Sigmoid colon (tissue), 7 donors: ENCODE results near the gene SORCS1. TPM values are rescaled to one million over a fixed set of nuclear protein-coding genes. Genes with fewer than 3 reads are reported as not detected.

Source experiments
- DNase-seq: peaks from one replicate; pipeline ENCODE4 v3.0.0-alpha.2; 2019
- H3K27ac ChIP-seq, 4 donors: fragments of 200-600 bp; sonication (generic); one replicate each; pipeline ENCODE4 v1.5.1; 2016 to 2019; ENCODE audit warnings: mild to moderate bottlenecking in 1 of 4
- H3K27me3 ChIP-seq, 3 donors: fragments of 200-600 bp; sonication (generic); one replicate each; pipeline ENCODE4 v1.5.1; 2019; ENCODE audit warnings: mild to moderate bottlenecking in 1 of 3
- H3K36me3 ChIP-seq, 4 donors: fragments of 200-600 bp; sonication (generic); one replicate each; pipeline ENCODE4 v1.5.1; 2016 to 2019
- H3K4me1 ChIP-seq, 4 donors: fragments of 200-600 bp; sonication (generic); one replicate each; pipeline ENCODE4 v1.5.1; 2017 to 2019
- H3K4me3 ChIP-seq, 4 donors: fragments of 200-600 bp; sonication (generic); one replicate each; pipeline ENCODE4 v1.5.1; 2017 to 2019; ENCODE audit warnings: mild to moderate bottlenecking in 2 of 4, moderate library complexity in 1 of 4
- H3K9me3 ChIP-seq, 4 donors: fragments of 200-600 bp in 3 of 4; sonication (generic) in 3 of 4; one replicate each; pipeline versions ENCODE4 v1.5.1 to v1.6.1; 2013 to 2019
- EP300 ChIP-seq, 4 donors: sonication (generic); formaldehyde crosslinking; IDR thresholded peaks; one replicate each; pipeline ENCODE4 v1.6.1; 2017; ENCODE audit warnings: antibody characterized with exemption in 4 of 4
- POLR2A ChIP-seq, 2 donors: fragments of 450-650 bp; IDR thresholded peaks; one replicate each; pipeline ENCODE4 v1.6.1; 2016; ENCODE audit warnings: antibody characterized with exemption in 2 of 2, mild to moderate bottlenecking in 2 of 2, moderate library complexity in 2 of 2
- POLR2AphosphoS5 ChIP-seq, 4 donors: sonication (generic); formaldehyde crosslinking; IDR thresholded peaks; one replicate each; pipeline ENCODE4 v1.6.1; 2017; ENCODE audit warnings: antibody characterized with exemption in 4 of 4
- WGBS, 2 donors: extraction: QIAGEN DNeasy Blood & Tissue Kit; methylation state at CpG; one replicate each; pipeline ENCODE4 v1.1.7; 2013; 5-methylcytosine and 5-hydroxymethylcytosine counted together
- intact Hi-C: fragments of 100-400 bp; cut with DNase I; formaldehyde crosslinking; loops from one replicate; pipeline ENCODE4 v1.15.1; 2023
- polyA plus RNA-seq, 3 donors: library from polyadenylated mRNA; stranded (reverse); fragments of 200-250 nt; gene quantifications; one replicate each; pipeline ENCODE4 v1.2.3, GENCODE V29; 2013
- total RNA-seq, 4 donors: library from RNA; depleted of rRNA; stranded (reverse); fragments of >200 nt; gene quantifications; one replicate each; pipeline ENCODE4 v1.1.0, GENCODE V29; 2016
- TF ChIP-seq, protein P1 (sequence below), 4 experiments: fragments of 450-650 bp in 3 of 4; fragments of 200-600 bp in 1 of 4; IDR thresholded peaks; one replicate each; pipeline ENCODE4 v1.5.1; 2016 to 2019; ENCODE audit warnings: antibody characterized with exemption in 4 of 4, mild to moderate bottlenecking in 3 of 4, moderate library complexity in 2 of 4
- donor health status: healthy with polysubstance abuse.
- donor health status: Bipolar disorder and iron deficiency.
- donor health status: healthy.

SORCS1 gene
- total and polyA plus RNA-seq, 7 donors: 2.5 to 18.3 (median 8.7) TPM; not detected in 1

DNA sequence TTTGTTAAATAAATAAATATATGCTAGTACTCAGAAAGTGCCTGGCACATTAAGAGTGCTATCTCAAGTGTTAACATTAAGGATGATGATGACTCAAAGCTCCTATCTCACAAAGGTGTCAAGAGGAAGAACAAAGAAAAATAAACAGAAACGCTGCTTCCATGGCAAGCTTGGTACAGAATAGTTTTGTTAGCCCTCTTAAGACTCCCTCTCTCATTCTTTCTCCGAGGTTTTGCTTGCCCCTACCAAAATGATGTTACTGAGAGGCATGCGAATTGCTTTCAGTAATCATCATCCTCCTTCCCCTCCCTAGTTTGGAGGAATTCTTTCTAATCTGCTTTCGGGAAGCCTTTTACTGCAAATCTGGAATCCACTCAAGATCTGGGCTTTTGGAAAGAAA lies 96.7 kb downstream of the SORCS1 start:
- 40 to 49% methylated on average over 4 of the region's 4 CpGs for WGBS, 2 donors
- no peaks in the 10 kb centered on the region for H3K9me3 ChIP-seq
- H3K4me1 ChIP-seq: peaks cover 0 to 18% (median 6%) of the 10 kb centered on the region in 4 donors
- TF ChIP-seq POLR2AphosphoS5 (IDR thresholded peaks at IDR 0.05) (no peak), EP300 (IDR thresholded peaks at IDR 0.05) (no peak), POLR2A (IDR thresholded peaks at IDR 0.05) (no peak)
- TF ChIP-seq, protein P1, sequence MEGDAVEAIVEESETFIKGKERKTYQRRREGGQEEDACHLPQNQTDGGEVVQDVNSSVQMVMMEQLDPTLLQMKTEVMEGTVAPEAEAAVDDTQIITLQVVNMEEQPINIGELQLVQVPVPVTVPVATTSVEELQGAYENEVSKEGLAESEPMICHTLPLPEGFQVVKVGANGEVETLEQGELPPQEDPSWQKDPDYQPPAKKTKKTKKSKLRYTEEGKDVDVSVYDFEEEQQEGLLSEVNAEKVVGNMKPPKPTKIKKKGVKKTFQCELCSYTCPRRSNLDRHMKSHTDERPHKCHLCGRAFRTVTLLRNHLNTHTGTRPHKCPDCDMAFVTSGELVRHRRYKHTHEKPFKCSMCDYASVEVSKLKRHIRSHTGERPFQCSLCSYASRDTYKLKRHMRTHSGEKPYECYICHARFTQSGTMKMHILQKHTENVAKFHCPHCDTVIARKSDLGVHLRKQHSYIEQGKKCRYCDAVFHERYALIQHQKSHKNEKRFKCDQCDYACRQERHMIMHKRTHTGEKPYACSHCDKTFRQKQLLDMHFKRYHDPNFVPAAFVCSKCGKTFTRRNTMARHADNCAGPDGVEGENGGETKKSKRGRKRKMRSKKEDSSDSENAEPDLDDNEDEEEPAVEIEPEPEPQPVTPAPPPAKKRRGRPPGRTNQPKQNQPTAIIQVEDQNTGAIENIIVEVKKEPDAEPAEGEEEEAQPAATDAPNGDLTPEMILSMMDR (IDR thresholded peaks at IDR 0.05): no peak
- intact Hi-C loops: no loop called here
- no peak overlapping the region for H3K4me3 ChIP-seq
- DNase-seq: no peak
- no peak overlapping the region for H3K27ac ChIP-seq
- no peaks in the 10 kb centered on the region for H3K36me3 ChIP-seq
- no peaks in the 10 kb centered on the region for H3K27me3 ChIP-seq

DNA sequence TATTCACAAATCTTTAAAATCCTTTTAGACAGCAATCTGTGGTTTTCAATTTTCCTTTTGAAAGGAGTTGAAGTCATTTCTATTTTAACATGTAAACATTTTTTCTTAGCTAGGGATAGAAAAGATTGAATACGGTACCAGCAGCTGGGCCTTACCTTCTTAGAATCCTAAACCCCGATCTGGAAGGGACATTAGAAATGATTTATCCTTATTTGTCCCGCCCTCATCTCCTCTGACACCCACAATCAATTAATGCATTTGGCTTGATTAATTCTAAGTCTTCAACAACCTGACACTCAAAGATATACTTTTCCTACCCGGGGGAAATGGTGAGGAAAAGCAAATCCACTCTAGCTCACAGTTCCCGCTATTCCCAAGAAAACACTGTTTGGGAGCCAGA lies 100.4 kb downstream of the SORCS1 start:
- 89 to 91% methylated on average over 5 of the region's 5 CpGs for WGBS, 2 donors
- intact Hi-C loops: no loop called here

DNA sequence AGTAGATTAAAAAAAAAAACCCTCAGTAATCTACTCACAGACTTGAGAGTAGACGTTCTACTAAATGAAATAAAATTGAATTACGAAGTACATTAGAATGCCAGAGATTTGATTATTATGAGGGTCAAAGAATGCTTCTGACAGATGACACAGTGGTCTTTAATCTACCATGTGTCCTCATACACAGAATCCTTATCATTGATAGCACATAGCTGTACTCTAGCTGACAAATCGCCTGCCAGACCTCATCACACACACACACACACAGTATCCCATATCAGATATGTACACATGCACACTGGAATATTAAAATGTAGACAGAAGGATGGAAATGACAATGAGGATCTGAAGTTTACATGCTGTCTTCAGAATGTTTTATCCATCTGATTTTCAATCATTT lies 104.6 kb downstream of the SORCS1 start:
- Histone ChIP-seq H3K36me3 (no peaks in the 10 kb centered on the region), H3K9me3 (no peaks in the 10 kb centered on the region), H3K4me3 (no peak overlapping the region), H3K4me1 (no peaks in the 10 kb centered on the region), H3K27ac (no peak overlapping the region), H3K27me3 (no peaks in the 10 kb centered on the region)
- 76 to 89% methylated on average over 3 of the region's 3 CpGs for WGBS, 2 donors
- no peak for DNase-seq
- intact Hi-C loops: no loop called here
- TF ChIP-seq, protein P1 (IDR thresholded peaks at IDR 0.05): no peak
- TF ChIP-seq EP300 (IDR thresholded peaks at IDR 0.05): no peak
- TF ChIP-seq POLR2A (IDR thresholded peaks at IDR 0.05): no peak
- no peak for TF ChIP-seq POLR2AphosphoS5 (IDR thresholded peaks at IDR 0.05)

More for the DNA sequence above, 100.4 kb downstream of the SORCS1 start:
- no peaks in the 10 kb centered on the region for H3K9me3 ChIP-seq
- no peaks in the 10 kb centered on the region for H3K36me3 ChIP-seq
- no peak overlapping the region for H3K4me3 ChIP-seq
- TF ChIP-seq POLR2AphosphoS5 (IDR thresholded peaks at IDR 0.05) (no peak), EP300 (IDR thresholded peaks at IDR 0.05) (no peak), POLR2A (IDR thresholded peaks at IDR 0.05) (no peak)
- TF ChIP-seq, protein P1 (IDR thresholded peaks at IDR 0.05): no peak
- DNase-seq: no peak
- no peak overlapping the region for H3K27ac ChIP-seq
- H3K4me1 ChIP-seq: peaks cover 0 to 18% (median 6%) of the 10 kb centered on the region in 4 donors
- H3K27me3 ChIP-seq: no peaks in the 10 kb centered on the region

DNA sequence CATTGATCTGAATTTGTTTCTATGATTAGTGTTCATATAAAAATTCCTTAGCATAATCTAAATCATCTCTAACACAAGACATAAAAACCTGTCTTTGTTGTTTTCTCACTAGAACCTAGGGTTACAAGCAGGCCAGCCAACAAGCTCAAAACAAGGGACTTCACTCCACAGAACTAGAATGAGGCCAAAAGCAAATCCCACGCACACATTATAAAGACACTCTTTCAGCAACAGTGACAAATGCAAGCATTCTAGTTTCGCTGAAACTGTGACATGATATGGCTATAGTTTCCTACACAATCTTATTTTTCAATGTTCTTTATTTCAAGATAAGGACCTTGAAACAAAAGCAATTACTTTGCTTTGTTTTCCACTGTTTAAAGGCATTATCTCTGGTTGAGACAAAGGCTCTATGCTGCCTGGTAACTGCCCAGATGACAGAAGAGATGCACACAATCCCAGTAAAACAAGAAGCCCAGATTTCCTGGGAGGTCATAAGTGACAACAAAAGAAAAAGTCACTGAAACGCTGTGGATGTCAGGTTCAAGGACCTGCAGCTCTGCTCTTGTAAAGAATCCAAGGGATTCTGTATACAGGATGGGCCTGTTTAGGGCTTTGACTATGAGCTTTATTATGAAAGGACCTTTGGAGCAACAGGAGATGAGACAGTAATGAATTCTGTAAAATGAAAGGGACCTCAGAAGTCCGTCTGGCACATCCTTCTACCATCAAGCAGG lies 105.3 kb downstream of the SORCS1 start:
- intact Hi-C loops: no loop called here
- no peaks in the 10 kb centered on the region for H3K27me3 ChIP-seq
- TF ChIP-seq POLR2A (IDR thresholded peaks at IDR 0.05) (no peak), EP300 (IDR thresholded peaks at IDR 0.05) (no peak), POLR2AphosphoS5 (IDR thresholded peaks at IDR 0.05) (no peak)
- TF ChIP-seq, protein P1 (IDR thresholded peaks at IDR 0.05): no peak
- no peak overlapping the region for H3K4me3 ChIP-seq
- no peak overlapping the region for H3K27ac ChIP-seq
- DNase-seq: no peak
- H3K36me3 ChIP-seq: no peaks in the 10 kb centered on the region
- H3K9me3 ChIP-seq: no peaks in the 10 kb centered on the region
- no peaks in the 10 kb centered on the region for H3K4me1 ChIP-seq
- 68 to 74% methylated on average over 4 of the region's 4 CpGs for WGBS, 2 donors
